KOPT-K1 (cell line): ENCODE data around the gene OTOP1.
"Not testable (repeated sequence)": the region's sequence is repeated elsewhere in the genome, so short reads cannot be mapped to it uniquely, and the experiment has no call there.

Source experiments
- H3K27ac ChIP-seq: fragments of 200-600 bp; sonication (generic); 2 replicates; pipeline ENCODE4 v1.5.1; 2016; ENCODE audit warnings: antibody characterized with exemption, mild to moderate bottlenecking, low read depth, low read length; ENCODE audit not compliant: poor library complexity, severe bottlenecking
- H3K36me3 ChIP-seq: fragments of 200-600 bp; sonication (generic); 2 replicates; pipeline ENCODE4 v1.5.1; 2017; ENCODE audit warnings: antibody characterized with exemption, mild to moderate bottlenecking, low read length, moderate library complexity; ENCODE audit not compliant: insufficient read depth
- H3K9me3 ChIP-seq: fragments of 200-600 bp; sonication (generic); 2 replicates; pipeline ENCODE4 v1.5.1; 2017; ENCODE audit warnings: antibody characterized with exemption, low read length, mild to moderate bottlenecking; ENCODE audit not compliant: insufficient read depth, poor library complexity, severe bottlenecking

OTOP1 gene, protein sequence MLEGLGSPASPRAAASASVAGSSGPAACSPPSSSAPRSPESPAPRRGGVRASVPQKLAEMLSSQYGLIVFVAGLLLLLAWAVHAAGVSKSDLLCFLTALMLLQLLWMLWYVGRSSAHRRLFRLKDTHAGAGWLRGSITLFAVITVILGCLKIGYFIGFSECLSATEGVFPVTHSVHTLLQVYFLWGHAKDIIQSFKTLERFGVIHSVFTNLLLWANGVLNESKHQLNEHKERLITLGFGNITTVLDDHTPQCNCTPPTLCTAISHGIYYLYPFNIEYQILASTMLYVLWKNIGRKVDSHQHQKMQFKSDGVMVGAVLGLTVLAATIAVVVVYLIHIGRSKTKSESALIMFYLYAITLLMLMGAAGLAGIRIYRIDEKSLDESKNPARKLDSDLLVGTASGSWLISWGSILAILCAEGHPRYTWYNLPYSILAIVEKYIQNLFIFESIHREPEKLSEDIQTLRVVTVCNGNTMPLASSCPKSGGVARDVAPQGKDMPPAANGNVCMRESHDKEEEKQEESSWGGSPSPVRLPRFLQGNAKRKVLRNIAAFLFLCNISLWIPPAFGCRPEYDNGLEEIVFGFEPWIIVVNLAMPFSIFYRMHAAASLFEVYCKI

DNA sequence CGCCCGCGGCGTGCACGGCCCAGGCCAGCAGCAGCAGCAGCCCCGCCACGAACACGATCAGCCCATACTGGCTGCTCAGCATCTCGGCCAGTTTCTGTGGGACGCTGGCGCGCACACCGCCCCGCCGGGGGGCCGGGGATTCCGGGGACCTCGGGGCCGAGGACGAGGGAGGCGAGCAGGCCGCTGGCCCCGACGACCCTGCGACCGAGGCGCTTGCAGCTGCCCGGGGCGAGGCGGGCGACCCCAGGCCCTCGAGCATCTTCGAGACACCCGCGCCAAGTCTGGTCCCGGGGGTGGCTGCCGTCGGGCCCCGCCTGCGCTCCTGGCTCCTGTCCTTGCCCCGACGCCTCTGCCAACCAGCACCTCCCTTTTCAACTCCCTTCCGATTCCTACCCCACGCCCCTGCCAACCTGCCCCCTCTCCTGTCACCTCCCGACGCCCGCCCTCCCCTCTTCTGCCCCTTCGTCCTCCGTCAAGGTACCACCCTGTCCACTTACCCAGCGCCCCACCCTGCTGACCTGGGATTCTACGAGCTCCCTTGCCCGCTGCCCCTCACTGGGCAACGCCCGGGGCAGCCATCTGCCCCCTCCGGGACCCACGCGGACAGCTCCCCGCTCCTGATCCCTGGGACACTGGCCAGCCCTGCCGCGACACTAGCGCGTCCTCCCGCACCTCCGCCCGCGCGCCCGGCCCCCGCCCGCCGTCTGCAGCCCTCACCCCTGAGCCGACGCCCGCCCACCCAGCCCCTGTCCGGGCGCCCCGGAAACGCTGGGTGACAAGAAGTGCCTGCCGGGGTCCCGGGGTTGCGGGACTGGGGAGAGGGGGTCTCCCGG lies at the start of gene OTOP1:
OTOP1 (minus strand) TSS at position 324 of the 833 bp plus-strand sequence; CDS start at position 259, 65 bp downstream.
- Histone ChIP-seq H3K27ac (no peak within 1 kb of the TSS), H3K9me3 (no peaks in the 10 kb centered on the region), H3K36me3 (no peaks in the 10 kb centered on the region)

DNA sequence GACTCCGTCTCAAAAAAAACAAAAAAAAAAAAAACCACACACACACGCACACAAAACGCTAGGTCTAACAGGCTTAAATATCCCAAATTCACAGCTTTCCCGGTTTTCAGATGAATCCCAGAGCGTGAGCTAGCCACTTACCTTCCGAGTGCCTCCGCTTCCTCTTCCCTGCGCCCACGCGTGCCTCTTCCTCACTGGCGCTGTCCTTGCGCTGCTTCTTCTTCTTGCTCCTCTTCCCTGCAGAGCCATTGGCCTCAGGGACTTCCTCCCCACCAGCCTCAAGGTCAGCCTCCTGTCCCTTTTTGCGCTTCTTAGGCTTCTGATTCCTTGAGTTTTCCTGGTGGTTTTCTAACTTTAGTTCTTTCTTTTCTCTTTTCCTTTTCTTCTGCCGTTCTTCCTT lies 47.5 kb upstream of the OTOP1 start:
- H3K9me3 ChIP-seq, result no peaks in the 10 kb centered on the region
- peaks cover 97% of the 10 kb centered on the region for H3K36me3 ChIP-seq

DNA sequence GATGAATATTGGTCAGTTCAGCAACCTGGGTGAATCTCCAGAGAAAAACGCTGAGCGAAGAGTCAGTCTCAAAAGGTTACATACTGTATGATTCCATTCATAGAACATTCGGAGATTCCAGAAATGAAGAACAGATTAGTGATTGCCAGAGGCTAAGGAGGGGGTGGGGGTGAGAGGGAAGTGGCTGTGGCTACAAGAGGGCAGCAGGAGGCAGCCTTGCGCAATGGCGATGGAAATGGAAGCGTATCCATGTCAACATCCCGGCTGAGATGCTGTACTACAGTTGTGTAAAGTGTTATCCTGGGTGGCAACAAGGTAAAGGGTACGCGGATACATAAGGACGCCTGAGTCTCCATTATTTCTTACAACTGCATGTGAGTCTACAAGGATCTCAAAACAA lies 45.2 kb upstream of the OTOP1 start:
- peaks cover 97% of the 10 kb centered on the region for H3K36me3 ChIP-seq

More for the DNA sequence above, 47.5 kb upstream of the OTOP1 start:
- H3K27ac ChIP-seq, result no peak overlapping the region

DNA sequence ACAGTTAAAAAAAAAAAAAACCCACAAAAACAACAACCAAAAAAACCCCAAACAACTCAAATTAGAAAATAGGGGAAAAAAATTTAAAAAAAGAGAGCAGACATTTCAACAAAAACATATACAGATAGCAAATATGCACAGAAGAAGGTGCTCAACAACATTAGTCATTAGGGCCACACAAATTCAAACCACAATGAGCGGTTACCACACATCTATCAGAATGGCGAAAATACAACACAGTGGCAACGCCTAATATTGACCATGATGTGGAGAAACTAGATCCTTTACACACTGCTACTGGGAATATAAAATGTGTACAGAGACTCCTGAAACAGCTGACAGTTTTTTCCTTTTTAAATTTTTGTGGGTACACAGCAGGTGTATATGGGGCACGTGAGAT lies 43.8 kb upstream of the OTOP1 start:
- no peak overlapping the region for H3K27ac ChIP-seq
- peaks cover 90% of the 10 kb centered on the region for H3K36me3 ChIP-seq
- no peaks in the 10 kb centered on the region for H3K9me3 ChIP-seq

More for the DNA sequence above, 45.2 kb upstream of the OTOP1 start:
- H3K9me3 ChIP-seq, result no peaks in the 10 kb centered on the region
- H3K27ac ChIP-seq, result no peak overlapping the region

DNA sequence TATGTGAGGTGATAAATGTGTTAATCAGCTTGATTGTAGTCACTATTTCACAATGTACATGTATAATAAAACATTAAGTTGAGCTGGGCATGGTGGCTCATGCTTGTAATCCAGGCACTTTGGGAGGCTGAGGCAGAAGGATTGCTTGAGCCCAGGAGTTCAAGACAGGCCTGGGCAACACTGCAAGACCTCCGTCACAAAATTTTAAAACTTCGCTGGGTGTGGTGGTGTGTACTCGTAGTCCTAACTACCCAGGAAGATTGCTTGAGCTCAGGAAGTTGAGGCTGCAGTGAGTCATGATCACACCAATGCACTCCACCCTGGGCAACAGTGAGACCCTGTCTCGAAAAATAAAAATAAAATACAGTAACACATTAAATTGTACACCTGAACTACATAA lies 43.1 kb upstream of the OTOP1 start:
- Histone ChIP-seq H3K9me3 (no peaks in the 10 kb centered on the region), H3K27ac (no peak overlapping the region), H3K36me3 (peaks cover 83% of the 10 kb centered on the region)

DNA sequence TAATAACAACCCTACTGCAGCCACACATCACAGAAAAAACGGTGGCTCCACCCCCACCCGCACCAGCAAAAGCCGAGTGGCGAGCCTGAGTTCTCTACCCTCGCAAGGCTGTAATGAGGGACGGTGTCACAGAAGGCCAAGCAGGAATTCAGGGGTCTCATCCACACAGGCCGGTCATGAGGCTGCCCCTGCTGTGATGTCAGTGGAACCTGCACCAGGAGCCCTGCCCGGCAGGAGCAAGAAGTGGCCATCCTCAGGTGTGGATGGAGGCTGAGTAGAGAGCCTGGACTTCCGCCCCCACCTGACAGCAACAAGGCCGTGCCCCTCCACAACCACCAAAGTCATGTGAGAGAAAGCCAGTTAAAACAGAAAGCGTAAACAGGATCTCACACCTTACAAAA lies 42.6 kb upstream of the OTOP1 start:
- Histone ChIP-seq H3K36me3 (peaks cover 78% of the 10 kb centered on the region), H3K9me3 (no peaks in the 10 kb centered on the region), H3K27ac (no peak overlapping the region)

DNA sequence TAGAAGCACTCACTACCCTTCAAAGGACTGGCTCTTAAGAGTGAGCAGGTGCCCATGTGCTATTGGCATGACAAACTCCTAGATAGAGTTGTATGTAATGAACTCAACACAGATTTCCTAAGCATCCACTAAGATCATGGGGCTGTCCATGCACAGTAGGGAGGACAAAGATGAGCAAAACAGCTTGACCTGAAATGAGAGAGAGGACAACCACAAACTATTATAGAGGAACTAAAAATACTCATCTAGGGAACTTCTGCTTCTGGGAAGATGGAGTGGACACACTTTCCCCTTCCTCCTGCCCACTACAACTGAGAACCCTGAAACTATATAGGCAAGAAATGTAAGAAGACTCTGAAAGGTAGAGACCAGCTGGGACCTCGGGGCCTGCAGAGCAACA lies 42.0 kb upstream of the OTOP1 start:
- peaks cover 72% of the 10 kb centered on the region for H3K36me3 ChIP-seq
- H3K9me3 ChIP-seq, result no peaks in the 10 kb centered on the region
- no peak overlapping the region for H3K27ac ChIP-seq

DNA sequence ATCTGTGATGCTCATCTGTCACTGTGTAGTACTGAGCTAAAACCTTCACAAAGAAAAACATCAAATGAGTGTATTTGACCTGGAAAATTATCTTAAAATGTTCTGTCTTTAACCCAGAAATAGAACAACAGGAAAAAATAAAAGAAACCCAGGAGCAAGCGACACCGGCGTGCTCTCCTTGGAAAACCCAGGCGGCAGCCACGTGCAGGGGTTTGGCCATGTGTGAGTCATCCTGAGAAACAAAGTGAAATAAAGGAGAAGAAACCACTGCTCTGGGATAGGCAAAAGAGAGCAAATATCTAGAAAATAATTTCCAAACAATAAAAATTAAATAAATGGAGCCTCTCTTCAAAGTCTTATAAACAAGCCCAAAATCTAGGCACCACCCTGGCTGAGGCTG lies 41.3 kb upstream of the OTOP1 start:
- peaks cover 64% of the 10 kb centered on the region for H3K36me3 ChIP-seq
- no peaks in the 10 kb centered on the region for H3K9me3 ChIP-seq
- H3K27ac ChIP-seq, result no peak overlapping the region

DNA sequence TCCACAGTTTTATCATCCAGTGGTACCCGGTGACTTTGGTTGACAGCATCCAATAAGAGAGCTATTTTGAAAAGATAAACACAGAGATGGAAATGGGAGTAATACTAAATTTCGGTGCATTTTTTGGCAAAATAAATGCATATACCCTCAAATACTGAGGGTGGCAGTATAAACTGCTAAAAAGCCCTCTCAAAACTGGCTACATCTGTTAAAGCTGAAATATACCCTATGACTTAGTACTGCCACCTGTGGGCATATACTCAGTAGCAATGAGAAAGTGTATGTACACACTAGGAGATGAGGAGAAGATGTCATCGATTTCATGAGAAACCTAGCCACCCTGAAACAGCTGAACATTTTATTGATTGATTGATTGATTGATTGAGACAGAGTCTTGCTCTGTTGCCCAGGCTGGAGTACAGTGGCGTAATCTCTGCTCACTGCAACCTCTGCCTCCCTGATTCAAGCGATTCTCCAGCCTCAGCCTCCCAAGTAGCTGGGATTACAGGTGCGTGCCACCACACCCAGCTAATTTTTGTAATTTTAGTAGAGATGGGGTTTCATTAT lies 33.5 kb upstream of the OTOP1 start:
- Histone ChIP-seq H3K36me3 (no peaks in the 10 kb centered on the region), H3K9me3 (no peaks in the 10 kb centered on the region), H3K27ac (no peak overlapping the region)

DNA sequence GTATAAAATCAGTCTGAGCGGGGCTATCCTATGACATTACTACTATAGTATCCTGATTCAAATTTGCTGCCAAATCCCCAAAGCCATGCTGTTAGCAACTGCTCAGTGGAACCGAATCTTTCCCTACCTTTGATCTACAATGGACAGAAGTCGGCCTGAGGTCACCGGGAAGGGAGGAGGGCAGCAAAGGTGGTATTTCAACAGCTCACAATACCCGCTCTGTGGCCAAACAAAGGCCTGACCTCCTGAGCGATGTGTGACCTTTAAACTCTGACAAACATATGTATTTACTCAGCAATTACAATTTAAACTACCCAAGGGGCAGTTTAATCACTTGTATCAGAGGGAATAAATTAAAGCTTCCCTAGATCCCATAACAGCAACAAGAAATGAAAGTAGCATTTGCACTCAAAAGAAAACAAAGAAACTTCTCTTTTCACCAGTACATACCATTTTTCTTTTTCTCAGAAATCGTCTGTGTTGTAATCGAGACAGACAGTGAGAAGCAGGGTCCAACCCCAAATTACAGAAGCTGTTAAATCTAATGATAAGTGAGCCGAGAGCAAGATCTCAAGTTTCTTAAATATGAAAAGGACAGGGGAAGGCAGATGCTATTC lies 32.9 kb upstream of the OTOP1 start:
- Histone ChIP-seq H3K9me3 (no peaks in the 10 kb centered on the region), H3K27ac (no peak overlapping the region), H3K36me3 (no peaks in the 10 kb centered on the region)

DNA sequence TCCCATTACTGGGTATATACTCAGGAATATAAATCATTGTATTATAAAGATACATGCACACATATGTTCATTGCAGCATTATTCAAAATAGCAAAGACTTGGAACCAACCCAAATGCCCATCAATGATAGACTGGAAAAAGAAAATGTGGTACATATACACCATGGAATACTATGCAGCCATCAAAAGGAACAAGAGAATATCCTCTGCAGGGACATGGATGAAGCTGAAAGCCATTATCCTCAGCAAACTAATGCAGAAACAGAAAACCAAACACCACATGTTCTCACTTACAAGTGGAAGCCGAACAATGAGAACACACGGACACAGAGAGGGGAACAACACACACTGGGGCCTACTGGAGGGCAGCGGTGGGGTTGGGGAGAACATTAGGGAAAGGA lies 31.0 kb upstream of the OTOP1 start:
- not testable (repeated sequence) for H3K27ac ChIP-seq, H3K36me3 ChIP-seq, H3K9me3 ChIP-seq

DNA sequence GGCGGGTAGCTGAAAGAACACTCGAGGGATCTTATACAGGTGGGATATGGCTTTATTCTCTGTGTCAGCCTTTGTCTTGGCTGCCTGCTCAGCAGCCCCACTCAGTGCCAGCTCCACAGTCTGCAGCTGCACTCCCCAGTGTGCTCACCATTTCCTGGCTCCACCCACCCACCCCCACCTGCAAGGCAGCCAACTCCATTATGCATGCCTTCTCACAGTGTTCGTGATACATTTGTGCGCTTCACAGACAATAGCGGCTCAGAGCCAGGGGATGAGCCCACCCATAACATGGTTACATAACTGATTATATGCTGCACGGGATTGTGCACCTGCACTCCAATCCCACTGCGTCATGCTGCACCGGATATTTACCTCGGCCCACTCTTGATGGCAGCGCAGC lies 30.1 kb upstream of the OTOP1 start:
- H3K36me3 ChIP-seq, result no peaks in the 10 kb centered on the region
- H3K9me3 ChIP-seq, result no peaks in the 10 kb centered on the region
- H3K27ac ChIP-seq, result no peak overlapping the region

DNA sequence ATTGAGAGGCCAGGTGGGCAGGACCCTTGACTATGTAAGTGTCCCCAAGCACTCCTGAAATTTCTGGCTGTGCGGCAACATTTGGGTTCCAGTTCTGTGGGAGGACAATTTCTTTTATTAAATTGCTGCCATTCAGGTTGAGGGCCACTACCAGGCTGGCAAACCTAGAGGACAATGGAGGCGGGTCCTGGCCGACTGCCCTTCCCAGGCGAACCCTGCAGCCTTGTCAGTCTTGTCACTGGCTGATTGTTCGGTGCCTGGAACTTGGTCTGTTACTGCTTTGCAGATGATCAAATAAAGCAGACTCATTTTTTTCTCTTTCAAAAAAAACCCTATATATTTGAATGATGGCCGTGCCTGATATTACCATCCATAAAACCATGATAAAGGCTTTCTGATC lies 27.9 kb upstream of the OTOP1 start:
- H3K36me3 ChIP-seq, result no peaks in the 10 kb centered on the region
- no peaks in the 10 kb centered on the region for H3K9me3 ChIP-seq
- no peak overlapping the region for H3K27ac ChIP-seq

DNA sequence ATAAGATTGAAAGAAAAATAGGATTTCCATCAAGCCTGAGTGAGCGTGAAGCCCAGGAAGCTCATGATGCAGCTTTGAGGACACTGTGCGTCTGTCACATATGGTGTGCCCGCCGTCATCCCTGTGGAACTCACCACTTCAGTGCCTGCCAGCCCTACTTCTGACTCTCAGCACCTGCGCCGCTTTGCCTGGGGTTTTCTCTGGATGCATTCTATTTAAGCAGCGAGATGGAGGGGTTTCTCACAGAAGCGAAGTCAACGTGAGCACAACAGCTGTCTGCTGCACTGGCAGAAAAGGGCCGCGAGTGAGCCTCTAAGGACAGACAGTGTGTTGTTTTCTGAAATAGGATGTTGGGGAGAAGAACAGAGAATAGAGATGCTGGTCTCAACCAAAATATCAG lies 27.5 kb upstream of the OTOP1 start:
- Histone ChIP-seq H3K27ac (no peak overlapping the region), H3K36me3 (no peaks in the 10 kb centered on the region), H3K9me3 (no peaks in the 10 kb centered on the region)

DNA sequence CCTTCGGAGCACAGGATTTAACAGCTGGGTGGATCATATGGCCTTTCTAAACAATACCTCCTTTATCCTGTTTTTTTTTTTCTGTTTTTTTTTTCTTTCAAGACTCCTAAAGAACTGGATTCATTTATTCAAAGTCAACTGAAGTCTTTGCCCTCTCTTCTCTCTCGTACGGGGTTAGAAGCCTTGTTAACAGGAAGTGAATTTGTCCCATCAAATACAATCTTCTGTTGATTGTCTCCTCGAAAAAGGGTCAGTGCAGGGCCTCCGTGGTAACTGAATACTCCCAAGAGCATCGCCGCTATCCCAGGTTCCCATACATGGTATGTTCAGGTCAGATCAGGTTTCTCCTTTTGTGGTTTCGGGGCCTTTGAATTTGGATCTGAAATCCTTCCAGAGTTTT lies 23.1 kb upstream of the OTOP1 start:
- H3K36me3 ChIP-seq, result peaks cover 11% of the 10 kb centered on the region; the same call in 1 of the 2 replicates
- no peaks in the 10 kb centered on the region for H3K9me3 ChIP-seq

More for the DNA sequence above, 23.1 kb upstream of the OTOP1 start:
- no peak overlapping the region for H3K27ac ChIP-seq
